ENCODE data around the gene N4BP3. TPM values are rescaled to one million over a fixed set of nuclear protein-coding genes. Genes with fewer than 3 reads are reported as not detected.
A peak's percentile ranks its signal among the peaks of the same experiment; 100 is the strongest.

Gene N4BP3
- total RNA-seq, 1 experiment from 2014 or later: 46.2 TPM

- TF ChIP-seq, protein P1, sequence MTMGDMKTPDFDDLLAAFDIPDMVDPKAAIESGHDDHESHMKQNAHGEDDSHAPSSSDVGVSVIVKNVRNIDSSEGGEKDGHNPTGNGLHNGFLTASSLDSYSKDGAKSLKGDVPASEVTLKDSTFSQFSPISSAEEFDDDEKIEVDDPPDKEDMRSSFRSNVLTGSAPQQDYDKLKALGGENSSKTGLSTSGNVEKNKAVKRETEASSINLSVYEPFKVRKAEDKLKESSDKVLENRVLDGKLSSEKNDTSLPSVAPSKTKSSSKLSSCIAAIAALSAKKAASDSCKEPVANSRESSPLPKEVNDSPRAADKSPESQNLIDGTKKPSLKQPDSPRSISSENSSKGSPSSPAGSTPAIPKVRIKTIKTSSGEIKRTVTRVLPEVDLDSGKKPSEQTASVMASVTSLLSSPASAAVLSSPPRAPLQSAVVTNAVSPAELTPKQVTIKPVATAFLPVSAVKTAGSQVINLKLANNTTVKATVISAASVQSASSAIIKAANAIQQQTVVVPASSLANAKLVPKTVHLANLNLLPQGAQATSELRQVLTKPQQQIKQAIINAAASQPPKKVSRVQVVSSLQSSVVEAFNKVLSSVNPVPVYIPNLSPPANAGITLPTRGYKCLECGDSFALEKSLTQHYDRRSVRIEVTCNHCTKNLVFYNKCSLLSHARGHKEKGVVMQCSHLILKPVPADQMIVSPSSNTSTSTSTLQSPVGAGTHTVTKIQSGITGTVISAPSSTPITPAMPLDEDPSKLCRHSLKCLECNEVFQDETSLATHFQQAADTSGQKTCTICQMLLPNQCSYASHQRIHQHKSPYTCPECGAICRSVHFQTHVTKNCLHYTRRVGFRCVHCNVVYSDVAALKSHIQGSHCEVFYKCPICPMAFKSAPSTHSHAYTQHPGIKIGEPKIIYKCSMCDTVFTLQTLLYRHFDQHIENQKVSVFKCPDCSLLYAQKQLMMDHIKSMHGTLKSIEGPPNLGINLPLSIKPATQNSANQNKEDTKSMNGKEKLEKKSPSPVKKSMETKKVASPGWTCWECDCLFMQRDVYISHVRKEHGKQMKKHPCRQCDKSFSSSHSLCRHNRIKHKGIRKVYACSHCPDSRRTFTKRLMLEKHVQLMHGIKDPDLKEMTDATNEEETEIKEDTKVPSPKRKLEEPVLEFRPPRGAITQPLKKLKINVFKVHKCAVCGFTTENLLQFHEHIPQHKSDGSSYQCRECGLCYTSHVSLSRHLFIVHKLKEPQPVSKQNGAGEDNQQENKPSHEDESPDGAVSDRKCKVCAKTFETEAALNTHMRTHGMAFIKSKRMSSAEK (CRISPR knock-in tag; IDR thresholded peaks at IDR 0.05; ENCODE audit: borderline replicate concordance): no peak
- TF ChIP-seq, protein P2, sequence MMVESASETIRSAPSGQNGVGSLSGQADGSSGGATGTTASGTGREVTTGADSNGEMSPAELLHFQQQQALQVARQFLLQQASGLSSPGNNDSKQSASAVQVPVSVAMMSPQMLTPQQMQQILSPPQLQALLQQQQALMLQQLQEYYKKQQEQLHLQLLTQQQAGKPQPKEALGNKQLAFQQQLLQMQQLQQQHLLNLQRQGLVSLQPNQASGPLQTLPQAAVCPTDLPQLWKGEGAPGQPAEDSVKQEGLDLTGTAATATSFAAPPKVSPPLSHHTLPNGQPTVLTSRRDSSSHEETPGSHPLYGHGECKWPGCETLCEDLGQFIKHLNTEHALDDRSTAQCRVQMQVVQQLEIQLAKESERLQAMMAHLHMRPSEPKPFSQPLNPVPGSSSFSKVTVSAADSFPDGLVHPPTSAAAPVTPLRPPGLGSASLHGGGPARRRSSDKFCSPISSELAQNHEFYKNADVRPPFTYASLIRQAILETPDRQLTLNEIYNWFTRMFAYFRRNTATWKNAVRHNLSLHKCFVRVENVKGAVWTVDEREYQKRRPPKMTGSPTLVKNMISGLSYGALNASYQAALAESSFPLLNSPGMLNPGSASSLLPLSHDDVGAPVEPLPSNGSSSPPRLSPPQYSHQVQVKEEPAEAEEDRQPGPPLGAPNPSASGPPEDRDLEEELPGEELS (CRISPR knock-in tag; IDR thresholded peaks at IDR 0.05): no peak
- no peak for TF ChIP-seq TCF7 (CRISPR knock-in tag; IDR thresholded peaks at IDR 0.05; ENCODE audit: low read depth)
- TF ChIP-seq, protein P3, sequence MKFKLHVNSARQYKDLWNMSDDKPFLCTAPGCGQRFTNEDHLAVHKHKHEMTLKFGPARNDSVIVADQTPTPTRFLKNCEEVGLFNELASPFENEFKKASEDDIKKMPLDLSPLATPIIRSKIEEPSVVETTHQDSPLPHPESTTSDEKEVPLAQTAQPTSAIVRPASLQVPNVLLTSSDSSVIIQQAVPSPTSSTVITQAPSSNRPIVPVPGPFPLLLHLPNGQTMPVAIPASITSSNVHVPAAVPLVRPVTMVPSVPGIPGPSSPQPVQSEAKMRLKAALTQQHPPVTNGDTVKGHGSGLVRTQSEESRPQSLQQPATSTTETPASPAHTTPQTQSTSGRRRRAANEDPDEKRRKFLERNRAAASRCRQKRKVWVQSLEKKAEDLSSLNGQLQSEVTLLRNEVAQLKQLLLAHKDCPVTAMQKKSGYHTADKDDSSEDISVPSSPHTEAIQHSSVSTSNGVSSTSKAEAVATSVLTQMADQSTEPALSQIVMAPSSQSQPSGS (CRISPR knock-in tag; IDR thresholded peaks at IDR 0.05; ENCODE audit: borderline replicate concordance, low read depth): no peak
- no peak for TF ChIP-seq SOX15 (CRISPR knock-in tag; IDR thresholded peaks at IDR 0.05)
Observed at GRCh38 chr5:178104492-178104891, 8.8 kb upstream of the N4BP3 start (continued).

GRCh38 chr5:178106086-178106485 is 7.2 kb upstream of the N4BP3 start:
- H3K27ac Mint-ChIP-seq: no peak overlapping the region
- CTCF ChIA-PET: interaction anchor here (0.6 to 3.6 kb wide), 3 partner anchors 15 to 130 kb away, joined by 3 to 23 read pairs (median 4); no protein-coding TSS in a partner anchor

GRCh38 chr5:178106556-178107239 is 6.6 kb upstream of the N4BP3 start:
- ChIA-PET CTCF (interaction anchor here (0.6 to 3.6 kb wide), 3 partner anchors 14 to 129 kb away, joined by 3 to 23 read pairs (median 6); no protein-coding TSS in a partner anchor), POLR2A (interaction anchor here (0.6 kb wide), 1 partner anchor 9 kb away, joined by 5 read pairs; no protein-coding TSS in a partner anchor)
- Mint-ChIP-seq H3K4me1 (peaks cover 15% of the 10 kb centered on the region), H3K36me3 (0 out of 2 replicates have a peak, but pooled peaks cover 2% of the 10 kb centered on the region), H3K27me3 (ENCODE audit: low read depth) (no peaks in the 10 kb centered on the region; the same call in 1 of the 2 replicates), H3K9me3 (0 out of 2 replicates have a peak, but pooled peaks cover 3% of the 10 kb centered on the region), H3K4me3 (no peak overlapping the region), H3K27ac (no peak overlapping the region)
- ATAC-seq: no peak
- TF ChIP-seq, protein P4, sequence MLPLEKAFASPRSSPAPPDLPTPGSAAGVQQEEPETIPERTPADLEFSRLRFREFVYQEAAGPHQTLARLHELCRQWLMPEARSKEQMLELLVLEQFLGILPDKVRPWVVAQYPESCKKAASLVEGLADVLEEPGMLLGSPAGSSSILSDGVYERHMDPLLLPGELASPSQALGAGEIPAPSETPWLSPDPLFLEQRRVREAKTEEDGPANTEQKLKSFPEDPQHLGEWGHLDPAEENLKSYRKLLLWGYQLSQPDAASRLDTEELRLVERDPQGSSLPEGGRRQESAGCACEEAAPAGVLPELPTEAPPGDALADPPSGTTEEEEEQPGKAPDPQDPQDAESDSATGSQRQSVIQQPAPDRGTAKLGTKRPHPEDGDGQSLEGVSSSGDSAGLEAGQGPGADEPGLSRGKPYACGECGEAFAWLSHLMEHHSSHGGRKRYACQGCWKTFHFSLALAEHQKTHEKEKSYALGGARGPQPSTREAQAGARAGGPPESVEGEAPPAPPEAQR (CRISPR knock-in tag; IDR thresholded peaks at IDR 0.05): no peak
- TF ChIP-seq, protein P1 (CRISPR knock-in tag; IDR thresholded peaks at IDR 0.05; ENCODE audit: borderline replicate concordance): no peak
- TF ChIP-seq NFATC4 (CRISPR knock-in tag; IDR thresholded peaks at IDR 0.05) (no peak), TEAD4 (CRISPR knock-in tag; IDR thresholded peaks at IDR 0.05) (no peak), NR3C1 (CRISPR knock-in tag; conservative IDR thresholded peaks at IDR 0.05; ENCODE audit: low read depth) (no peak)
- DNase-seq (ENCODE audit: low spot score): no peak

More at GRCh38 chr5:178106086-178106485, 7.2 kb upstream of the N4BP3 start:
- TF ChIP-seq E2F4 (CRISPR knock-in tag; IDR thresholded peaks at IDR 0.05; ENCODE audit: borderline replicate concordance, low read depth) (no peak), NFATC4 (CRISPR knock-in tag; IDR thresholded peaks at IDR 0.05) (no peak), ZNF121 (CRISPR knock-in tag; IDR thresholded peaks at IDR 0.05) (0 out of 2 replicates have a peak, but pooled peaks have one; percentile 6), ZNF138 (CRISPR knock-in tag; conservative IDR thresholded peaks at IDR 0.05) (no peak), ATF1 (CRISPR knock-in tag; IDR thresholded peaks at IDR 0.05) (no peak)
- Mint-ChIP-seq H3K9me3 (0 out of 2 replicates have a peak, but pooled peaks cover 3% of the 10 kb centered on the region), H3K36me3 (0 out of 2 replicates have a peak, but pooled peaks cover 2% of the 10 kb centered on the region), H3K4me1 (peaks cover 15% of the 10 kb centered on the region), H3K27me3 (ENCODE audit: low read depth) (no peaks in the 10 kb centered on the region; the same call in 1 of the 2 replicates), H3K4me3 (no peak overlapping the region)
- POLR2A ChIA-PET: interaction anchor here (0.7 kb wide), 1 partner anchor 35 kb away, joined by 3 read pairs; no protein-coding TSS in a partner anchor
- DNase-seq (ENCODE audit: low spot score) (no peak), ATAC-seq (no peak)

All from WTC11 (cell line).